Keratinocyte (primary cell): ENCODE results near the gene DUSP3.

Experiments used
- CTCF ChIP-seq, 3 experiments: IDR thresholded peaks in 1 of 3; conservative IDR thresholded peaks in 1 of 3; optimal IDR thresholded peaks in 1 of 3; 2 replicates in 2 of 3; 3 replicates in 1 of 3; pipeline versions ENCODE3 to v1.5.1; 2011; ENCODE audit warnings: low read length in 3 of 3, mild to moderate bottlenecking in 3 of 3, moderate library complexity in 2 of 3, control low read depth in 1 of 3, inconsistent platforms in 1 of 3; ENCODE audit not compliant: insufficient read depth in 2 of 3; ENCODE audit errors: extremely low read depth in 1 of 3
- EZH2 ChIP-seq: IDR thresholded peaks from one replicate; pipeline ENCODE4 v1.6.1; 2012; ENCODE audit warnings: inconsistent platforms, mild to moderate bottlenecking, low read length, moderate library complexity

- TF ChIP-seq CTCF (optimal IDR thresholded peaks at IDR 0.05 in 1 of 3, IDR thresholded peaks at IDR 0.05 in 1 of 3, conservative IDR thresholded peaks at IDR 0.05 in 1 of 3; ENCODE audit: extremely low read depth in 1 of 3, insufficient read depth in 2 of 3, low read length in 3 of 3) (no peak), EZH2 (no peak)
Observed at GRCh38 chr17:43717913-43718312, 60.9 kb downstream of the DUSP3 start.
